Lung (tissue), 12 donors: ENCODE data around the gene NFKB1. TPM values are rescaled to one million over a fixed set of nuclear protein-coding genes. Genes with fewer than 3 reads are reported as not detected.

ENCODE experiments used
- ATAC-seq: fragments of 200-7000 bp; cut with Tn5 transposase; one replicate; pipeline ENCODE4 v1.9.1; 2020; ENCODE audit warnings: moderate number of reproducible peaks; ENCODE audit not compliant: insufficient read depth, low FRiP score
- DNase-seq, 3 donors: peaks; one replicate each; pipeline ENCODE4 v3.0.0-alpha.2; 2013 to 2017
- H3K27ac ChIP-seq, 2 donors: one replicate each; pipeline ENCODE4 v1.5.1; 2013; ENCODE audit warnings: mild to moderate bottlenecking in 2 of 2, moderate library complexity in 2 of 2, control low read depth in 1 of 2, inconsistent platforms in 1 of 2, low read depth in 1 of 2, low read length in 1 of 2
- H3K27me3 ChIP-seq, 3 donors: one replicate each; pipeline ENCODE4 v1.5.1; 2013; ENCODE audit warnings: low read length in 2 of 3; ENCODE audit not compliant: control insufficient read depth in 3 of 3, insufficient read depth in 3 of 3
- H3K36me3 ChIP-seq, 4 donors: one replicate each; pipeline ENCODE4 v1.5.1; 2013; ENCODE audit warnings: low read length in 4 of 4, mild to moderate bottlenecking in 1 of 4, moderate library complexity in 1 of 4; ENCODE audit not compliant: control insufficient read depth in 4 of 4, insufficient read depth in 4 of 4
- H3K4me1 ChIP-seq, 5 donors: one replicate each; pipeline ENCODE4 v1.5.1; 2013; ENCODE audit warnings: low read length in 5 of 5, mild to moderate bottlenecking in 2 of 5, moderate library complexity in 1 of 5; ENCODE audit not compliant: control insufficient read depth in 5 of 5, insufficient read depth in 5 of 5
- H3K4me3 ChIP-seq: one replicate; pipeline ENCODE4 v1.5.1; 2013; ENCODE audit warnings: mild to moderate bottlenecking, control low read depth, moderate library complexity
- H3K9ac ChIP-seq, 2 donors: one replicate each; pipeline ENCODE4 v1.5.1; 2013; ENCODE audit warnings: low read length in 2 of 2, control low read depth in 1 of 2; ENCODE audit not compliant: insufficient read depth in 1 of 2
- H3K9me3 ChIP-seq, 4 donors: one replicate each; pipeline ENCODE4 v1.5.1; 2013; ENCODE audit warnings: low read length in 3 of 4, mild to moderate bottlenecking in 1 of 4, moderate library complexity in 1 of 4; ENCODE audit not compliant: control insufficient read depth in 4 of 4, insufficient read depth in 3 of 4
- WGBS, 2 donors: extraction: QIAGEN DNeasy Blood & Tissue Kit; methylation state at CpG; one replicate each; pipeline ENCODE4 v1.1.7; 2013; 5-methylcytosine and 5-hydroxymethylcytosine counted together
- polyA plus RNA-seq, 2 donors: library from polyadenylated mRNA; stranded (reverse); fragments of 200-250 nt; gene quantifications; one replicate each; pipeline ENCODE4 v1.2.1, GENCODE V29; 2013
- total RNA-seq, 2 donors: library from RNA; depleted of rRNA in 1 of 2; stranded (reverse); fragments of >200 nt in 1 of 2; gene quantifications; one replicate each; pipeline ENCODE4 v1.2.1, GENCODE V29; 2014 to 2021
- TF ChIP-seq, protein P1 (sequence below): IDR thresholded peaks from 2 replicates; pipeline ENCODE4 v1.5.1; 2012; ENCODE audit warnings: mild to moderate bottlenecking; ENCODE audit errors: control extremely low read depth, extremely low read depth
- donor health status: control.
- donor health status: control.
- donor health status: Bipolar disorder and iron deficiency.
- donor health status: healthy.
- donor health status: DM: yes; HTN: yes; CAD: no.

NFKB1 gene
- total and polyA plus RNA-seq, 4 donors: 12.3 to 66.0 (median 56.7) TPM

DNA sequence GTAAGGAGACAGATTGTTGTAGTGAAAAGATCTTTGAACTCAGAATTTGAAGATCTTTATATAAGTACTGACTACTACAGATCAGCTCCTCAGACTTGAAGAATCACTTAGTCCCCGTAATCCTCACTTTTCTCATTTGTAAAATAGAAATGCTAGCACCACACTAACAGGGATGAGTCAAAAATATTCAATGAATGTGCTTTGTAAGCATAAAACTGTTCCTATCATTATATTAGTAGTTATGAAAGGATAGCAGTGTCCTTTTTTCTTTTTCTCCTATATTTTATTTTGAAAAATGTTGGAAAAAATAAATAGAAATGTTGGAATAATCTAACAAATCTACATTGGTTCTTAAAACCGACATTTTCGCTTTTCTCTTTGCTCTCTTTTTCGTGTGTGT, 25.4 kb downstream of the NFKB1 start:
- Histone ChIP-seq H3K4me3 (no peak overlapping the region), H3K36me3 (peaks cover 0 to 4% (median 2%) of the 10 kb centered on the region in 4 donors), H3K4me1 (peaks cover 0 to 13% (median 8%) of the 10 kb centered on the region in 5 donors), H3K27me3 (no peaks in the 10 kb centered on the region), H3K9me3 (no peaks in the 10 kb centered on the region), H3K27ac (no peak overlapping the region), H3K9ac (no peak overlapping the region)
- DNase-seq: no peak
- TF ChIP-seq, protein P1, sequence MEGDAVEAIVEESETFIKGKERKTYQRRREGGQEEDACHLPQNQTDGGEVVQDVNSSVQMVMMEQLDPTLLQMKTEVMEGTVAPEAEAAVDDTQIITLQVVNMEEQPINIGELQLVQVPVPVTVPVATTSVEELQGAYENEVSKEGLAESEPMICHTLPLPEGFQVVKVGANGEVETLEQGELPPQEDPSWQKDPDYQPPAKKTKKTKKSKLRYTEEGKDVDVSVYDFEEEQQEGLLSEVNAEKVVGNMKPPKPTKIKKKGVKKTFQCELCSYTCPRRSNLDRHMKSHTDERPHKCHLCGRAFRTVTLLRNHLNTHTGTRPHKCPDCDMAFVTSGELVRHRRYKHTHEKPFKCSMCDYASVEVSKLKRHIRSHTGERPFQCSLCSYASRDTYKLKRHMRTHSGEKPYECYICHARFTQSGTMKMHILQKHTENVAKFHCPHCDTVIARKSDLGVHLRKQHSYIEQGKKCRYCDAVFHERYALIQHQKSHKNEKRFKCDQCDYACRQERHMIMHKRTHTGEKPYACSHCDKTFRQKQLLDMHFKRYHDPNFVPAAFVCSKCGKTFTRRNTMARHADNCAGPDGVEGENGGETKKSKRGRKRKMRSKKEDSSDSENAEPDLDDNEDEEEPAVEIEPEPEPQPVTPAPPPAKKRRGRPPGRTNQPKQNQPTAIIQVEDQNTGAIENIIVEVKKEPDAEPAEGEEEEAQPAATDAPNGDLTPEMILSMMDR: no peak
- WGBS, 2 donors: 92 to 96% methylated on average over 4 of the region's 4 CpGs
- ATAC-seq: no peak

DNA sequence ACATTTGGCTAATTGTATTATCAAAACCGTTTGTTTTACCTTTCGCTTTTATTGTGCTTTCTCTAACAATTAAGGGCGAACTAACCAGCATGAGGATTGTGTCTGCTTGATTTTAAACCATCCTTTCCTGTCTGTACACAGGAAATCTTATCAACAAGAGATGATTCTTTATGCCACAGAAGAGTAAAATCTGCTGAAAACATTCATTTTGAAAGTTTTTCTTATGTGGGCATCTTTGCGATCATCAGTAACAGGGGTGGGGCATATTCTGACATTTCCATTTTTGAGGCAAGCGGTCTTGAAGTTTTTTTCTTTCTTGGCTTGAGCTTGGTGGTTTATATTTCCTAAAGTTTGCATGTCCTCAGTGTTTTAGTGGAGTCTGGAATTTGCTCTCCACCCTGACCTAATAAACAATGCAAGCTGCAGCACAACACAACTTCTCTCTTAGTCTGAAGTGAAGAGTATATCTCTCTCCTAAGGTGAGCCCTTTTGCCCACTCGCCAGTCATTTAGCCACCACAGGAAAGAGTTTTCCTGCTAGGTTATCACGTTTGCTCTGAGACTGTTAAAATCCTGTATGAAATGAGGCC, 26.6 kb downstream of the NFKB1 start:
- 56 to 74% methylated on average over 7 of the region's 7 CpGs for WGBS, 2 donors
- Histone ChIP-seq H3K4me3 (no peak overlapping the region), H3K27ac (no peak overlapping the region), H3K9me3 (no peaks in the 10 kb centered on the region), H3K27me3 (no peaks in the 10 kb centered on the region), H3K9ac (no peak overlapping the region), H3K4me1 (peaks cover 0 to 13% (median 8%) of the 10 kb centered on the region in 5 donors), H3K36me3 (peaks cover 0 to 4% (median 2%) of the 10 kb centered on the region in 4 donors)
- TF ChIP-seq, protein P1: no peak
- DNase-seq (peak in 1 of 3 donors; percentile 14), ATAC-seq (no peak)

GRCh38 chr4:102529977-102530376, 28.8 kb downstream of the NFKB1 start:
- peaks cover 0 to 5% (median 3%) of the 10 kb centered on the region in 4 donors for H3K36me3 ChIP-seq
- no peak overlapping the region for H3K27ac ChIP-seq
- TF ChIP-seq, protein P1: no peak
- no peak for DNase-seq
- no peak overlapping the region for H3K4me3 ChIP-seq
- 57 to 69% methylated on average over 1 of the region's 1 CpG for WGBS, 2 donors
- H3K9me3 ChIP-seq: no peaks in the 10 kb centered on the region
- H3K4me1 ChIP-seq: peaks cover 0 to 9% (median 8%) of the 10 kb centered on the region in 5 donors
- no peak overlapping the region for H3K9ac ChIP-seq
- ATAC-seq: no peak
- H3K27me3 ChIP-seq: no peaks in the 10 kb centered on the region

DNA sequence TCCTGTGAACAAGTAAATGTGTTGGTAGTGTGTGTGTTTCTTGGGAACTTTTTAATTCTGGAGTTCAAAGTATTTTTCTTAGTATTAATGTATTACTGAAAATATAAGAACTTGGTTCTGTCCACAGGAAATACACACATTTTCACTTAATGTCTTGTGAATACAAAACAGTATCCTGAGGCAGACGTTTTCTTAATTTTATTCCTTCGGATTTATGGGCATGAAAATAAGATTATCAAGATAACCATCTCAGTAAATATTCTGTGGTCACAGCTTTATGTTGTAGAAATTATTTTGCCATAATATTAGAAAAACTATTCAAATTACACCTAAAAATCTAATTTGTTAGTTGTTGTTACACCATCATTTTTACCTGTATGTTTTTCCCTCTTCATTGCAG, 29.8 kb downstream of the NFKB1 start:
- Histone ChIP-seq H3K4me1 (peaks cover 0 to 9% (median 8%) of the 10 kb centered on the region in 5 donors), H3K27ac (no peak overlapping the region), H3K9ac (no peak overlapping the region), H3K36me3 (peaks cover 0 to 5% (median 3%) of the 10 kb centered on the region in 4 donors), H3K9me3 (no peaks in the 10 kb centered on the region), H3K4me3 (no peak overlapping the region), H3K27me3 (no peaks in the 10 kb centered on the region)
- DNase-seq: no peak
- ATAC-seq: no peak
- TF ChIP-seq, protein P1: no peak
- WGBS, 2 donors: 92% methylated on average over 2 of the region's 2 CpGs
